Smooth muscle cell (in vitro differentiated cells): ENCODE measurements around the gene C11orf16. TPM values are rescaled to one million over a fixed set of nuclear protein-coding genes. Genes with fewer than 3 reads are reported as not detected.

ENCODE experiments used
- DNase-seq: peaks from one replicate; lab custom pipeline; 2025; ENCODE audit not compliant: unreplicated experiment; lab: John Stamatoyannopoulos, UW
- H2AFZ ChIP-seq: fragments of 200-600 bp; sonication (generic); 2 replicates; pipeline ENCODE4 v1.6.0; 2016; ENCODE audit warnings: antibody characterized with exemption, low read depth, mild to moderate bottlenecking
- H3F3A ChIP-seq: fragments of 200-600 bp; sonication (generic); 2 replicates; pipeline ENCODE4 v1.6.0; 2017; ENCODE audit warnings: antibody characterized with exemption, low read depth
- H3K27ac ChIP-seq: fragments of 200-600 bp; sonication (generic); 2 replicates; pipeline ENCODE4 v1.5.1; 2016; ENCODE audit warnings: low read depth, mild to moderate bottlenecking
- H3K27me3 ChIP-seq: fragments of 200-600 bp; sonication (generic); 2 replicates; pipeline ENCODE4 v1.6.1; 2016; ENCODE audit warnings: low read depth, mild to moderate bottlenecking
- H3K36me3 ChIP-seq: fragments of 200-600 bp; sonication (generic); 2 replicates; pipeline ENCODE4 v1.5.1; 2016; ENCODE audit warnings: low read depth
- H3K4me1 ChIP-seq: fragments of 200-600 bp; sonication (generic); 2 replicates; pipeline ENCODE4 v1.5.1; 2016; ENCODE audit warnings: low read depth
- H3K4me2 ChIP-seq: fragments of 200-600 bp; sonication (generic); 2 replicates; pipeline ENCODE4 v1.6.0; 2016; ENCODE audit warnings: mild to moderate bottlenecking
- H3K4me3 ChIP-seq: fragments of 200-600 bp; sonication (generic); 2 replicates; pipeline ENCODE4 v1.5.1; 2016; ENCODE audit warnings: mild to moderate bottlenecking
- H3K79me2 ChIP-seq: fragments of 200-600 bp; sonication (generic); 2 replicates; pipeline ENCODE4 v1.6.0; 2016; ENCODE audit warnings: low read depth, mild to moderate bottlenecking
- H3K9ac ChIP-seq: fragments of 200-600 bp; sonication (generic); 2 replicates; pipeline ENCODE4 v1.6.0; 2016; ENCODE audit warnings: low read depth
- H3K9me3 ChIP-seq: fragments of 200-600 bp; sonication (generic); replicated peaks from 2 replicates; pipeline ENCODE4 v1.5.1; 2016; ENCODE audit warnings: low read depth
- H4K20me1 ChIP-seq: fragments of 200-600 bp; sonication (generic); 2 replicates; pipeline ENCODE4 v1.6.0; 2016; ENCODE audit warnings: low read depth
- WGBS: methylation state at CpG from one replicate; pipeline ENCODE4 v1.1.7; 2016; ENCODE audit warnings: low lambda C conversion rate; 5-methylcytosine and 5-hydroxymethylcytosine counted together
- polyA plus RNA-seq: library from polyadenylated mRNA; unstranded; fragments of >200 nt; fragmentation: Nextera tagmentation; extraction: Ambion mirVana; gene quantifications from 2 replicates; pipeline ENCODE4 v1.2.1, GENCODE V29; 2016
- total RNA-seq: library from RNA; depleted of rRNA; stranded (reverse); fragments of >200 nt; gene quantifications from 2 replicates; pipeline ENCODE4 v1.2.3, GENCODE V29; 2014
- TF ChIP-seq, protein P1 (sequence below): fragments of 200-600 bp; sonication (generic); IDR thresholded peaks from 2 replicates; pipeline ENCODE4 v1.5.1; 2017; ENCODE audit warnings: borderline replicate concordance, mild to moderate bottlenecking, antibody characterized with exemption; ENCODE audit not compliant: insufficient read depth, poor library complexity, severe bottlenecking

The C11orf16 gene
- total and polyA plus RNA-seq, 2 experiments from 2014 or later = not detected

GRCh38 chr11:8961401-8961800 is 28.7 kb upstream of the C11orf16 start:
- H3K4me1 ChIP-seq = peaks cover 14% of the 10 kb centered on the region
- H3K9ac ChIP-seq = no peak overlapping the region
- no peak overlapping the region for H3K4me2 ChIP-seq
- H4K20me1 ChIP-seq = no peaks in the 10 kb centered on the region
- DNase-seq = no peak
- no peaks in the 10 kb centered on the region for H3K27me3 ChIP-seq
- H3K36me3 ChIP-seq = no peaks in the 10 kb centered on the region
- no peaks in the 10 kb centered on the region for H3K9me3 ChIP-seq
- no peak overlapping the region for H2AFZ ChIP-seq
- H3F3A ChIP-seq = peaks cover 13% of the 10 kb centered on the region
- TF ChIP-seq, protein P1, sequence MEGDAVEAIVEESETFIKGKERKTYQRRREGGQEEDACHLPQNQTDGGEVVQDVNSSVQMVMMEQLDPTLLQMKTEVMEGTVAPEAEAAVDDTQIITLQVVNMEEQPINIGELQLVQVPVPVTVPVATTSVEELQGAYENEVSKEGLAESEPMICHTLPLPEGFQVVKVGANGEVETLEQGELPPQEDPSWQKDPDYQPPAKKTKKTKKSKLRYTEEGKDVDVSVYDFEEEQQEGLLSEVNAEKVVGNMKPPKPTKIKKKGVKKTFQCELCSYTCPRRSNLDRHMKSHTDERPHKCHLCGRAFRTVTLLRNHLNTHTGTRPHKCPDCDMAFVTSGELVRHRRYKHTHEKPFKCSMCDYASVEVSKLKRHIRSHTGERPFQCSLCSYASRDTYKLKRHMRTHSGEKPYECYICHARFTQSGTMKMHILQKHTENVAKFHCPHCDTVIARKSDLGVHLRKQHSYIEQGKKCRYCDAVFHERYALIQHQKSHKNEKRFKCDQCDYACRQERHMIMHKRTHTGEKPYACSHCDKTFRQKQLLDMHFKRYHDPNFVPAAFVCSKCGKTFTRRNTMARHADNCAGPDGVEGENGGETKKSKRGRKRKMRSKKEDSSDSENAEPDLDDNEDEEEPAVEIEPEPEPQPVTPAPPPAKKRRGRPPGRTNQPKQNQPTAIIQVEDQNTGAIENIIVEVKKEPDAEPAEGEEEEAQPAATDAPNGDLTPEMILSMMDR = no peak
- H3K27ac ChIP-seq = no peak overlapping the region
- WGBS = 85% methylated on average over 2 of the region's 2 CpGs
- no peak overlapping the region for H3K4me3 ChIP-seq
- H3K79me2 ChIP-seq = peaks cover 60% of the 10 kb centered on the region

DNA sequence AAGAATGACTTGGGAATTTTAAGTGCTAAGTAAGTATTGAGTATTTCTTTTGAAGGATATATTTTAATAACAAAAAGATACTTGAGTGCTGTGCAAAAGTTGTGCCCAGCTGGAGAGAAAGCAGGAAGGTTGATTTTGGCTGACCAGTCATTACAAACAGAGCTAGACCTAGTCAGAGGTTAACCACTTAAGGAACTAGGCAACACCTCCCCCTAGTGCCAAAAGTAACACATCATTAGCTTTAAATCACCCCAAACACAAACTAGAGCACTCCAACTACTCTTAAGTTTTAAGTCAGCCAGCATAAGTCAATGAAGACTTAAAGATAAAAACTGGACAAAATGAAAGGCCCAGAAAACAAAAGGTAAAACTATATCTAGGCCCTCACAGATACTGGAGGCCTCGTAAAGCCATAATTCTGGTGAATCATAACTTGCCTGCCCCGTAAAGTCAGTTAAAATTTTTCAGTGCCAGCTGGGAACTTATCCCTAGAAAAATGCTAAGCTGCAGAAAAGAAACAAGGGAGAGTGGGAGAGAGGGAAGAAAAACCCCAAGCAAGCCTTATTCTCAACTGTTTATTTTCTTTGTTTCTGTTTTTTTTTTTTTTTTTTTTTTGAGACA is 26.9 kb upstream of the C11orf16 start:
- Histone ChIP-seq H2AFZ (no peak overlapping the region), H3K4me1 (peaks cover 8% of the 10 kb centered on the region), H3K79me2 (peaks cover 69% of the 10 kb centered on the region), H4K20me1 (no peaks in the 10 kb centered on the region), H3K9ac (no peak overlapping the region), H3K4me2 (peak overlapping the region; percentile 62), H3K27ac (peak overlapping the region; percentile 55), H3K36me3 (no peaks in the 10 kb centered on the region), H3K9me3 (no peaks in the 10 kb centered on the region), H3K4me3 (no peak overlapping the region), H3K27me3 (no peaks in the 10 kb centered on the region), H3F3A (peaks cover 13% of the 10 kb centered on the region)
- 14% methylated on average over 2 of the region's 2 CpGs for WGBS
- TF ChIP-seq, protein P1 = peak; percentile 63
- DNase-seq = no peak

DNA sequence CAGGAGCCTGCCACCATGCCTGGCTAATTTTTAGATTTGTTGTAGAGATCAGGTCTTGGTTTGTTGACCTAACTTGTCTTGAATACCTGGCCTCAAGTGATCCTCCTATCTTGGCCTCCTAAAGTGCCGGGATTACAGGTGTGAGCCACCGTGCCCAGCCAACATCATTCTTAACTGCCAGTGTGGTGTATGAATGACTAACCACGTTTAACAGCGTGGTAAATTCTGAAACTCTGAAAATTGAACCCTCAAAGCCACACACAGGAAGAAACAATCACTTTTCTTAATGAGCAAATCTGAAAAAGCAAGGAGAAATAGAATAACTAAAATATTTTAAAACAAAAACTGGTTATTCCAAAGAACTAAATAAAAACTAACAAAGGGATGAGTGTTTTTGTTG is 24.1 kb upstream of the C11orf16 start:
- Histone ChIP-seq H3K27me3 (no peaks in the 10 kb centered on the region), H2AFZ (no peak overlapping the region), H3F3A (peaks cover 13% of the 10 kb centered on the region), H3K4me1 (no peaks in the 10 kb centered on the region), H3K9me3 (no peaks in the 10 kb centered on the region), H3K36me3 (no peaks in the 10 kb centered on the region), H3K79me2 (peaks cover 51% of the 10 kb centered on the region), H3K9ac (no peak overlapping the region), H3K4me2 (no peak overlapping the region), H4K20me1 (no peaks in the 10 kb centered on the region), H3K27ac (no peak overlapping the region), H3K4me3 (no peak overlapping the region)
- WGBS = 90% methylated on average over 4 of the region's 4 CpGs
- no peak for DNase-seq
- TF ChIP-seq, protein P1 = no peak

- Histone ChIP-seq H3K27me3 (no peaks in the 10 kb centered on the region), H3K79me2 (no peaks in the 10 kb centered on the region), H3K4me2 (no peak overlapping the region), H4K20me1 (no peaks in the 10 kb centered on the region), H3K9me3 (no peaks in the 10 kb centered on the region), H2AFZ (no peak overlapping the region), H3K4me1 (peaks cover 9% of the 10 kb centered on the region), H3K36me3 (no peaks in the 10 kb centered on the region), H3K4me3 (no peak overlapping the region), H3K27ac (peak overlapping the region; percentile 58), H3F3A (no peaks in the 10 kb centered on the region), H3K9ac (no peak overlapping the region)
- WGBS = 80% methylated on average over 3 of the region's 3 CpGs
- TF ChIP-seq, protein P1 = no peak
- no peak for DNase-seq
Observed at GRCh38 chr11:8948886-8949285, 16.1 kb upstream of the C11orf16 start.
